Ovary (tissue), 3 donors: ENCODE data around the gene NDNF.

Experiments
- POLR2A ChIP-seq: fragments of 450-650 bp; IDR thresholded peaks from one replicate; pipeline ENCODE4 v1.6.1; 2017; ENCODE audit warnings: antibody characterized with exemption, mild to moderate bottlenecking, moderate library complexity
- TF ChIP-seq, protein P1 (sequence below), 3 donors: fragments of 450-650 bp in 2 of 3; fragments of 200-600 bp in 1 of 3; IDR thresholded peaks; one replicate each; pipeline versions ENCODE4 v1.5.1 to v1.8.0; 2016 to 2022; ENCODE audit warnings: antibody characterized with exemption in 3 of 3, mild to moderate bottlenecking in 1 of 3
- donor health status: DM: no; HTN: no; CAD: no.

GRCh38 chr4:121073672-121074381 is 1.5 kb upstream of the NDNF start:
- TF ChIP-seq POLR2A: no peak
- TF ChIP-seq, protein P1, sequence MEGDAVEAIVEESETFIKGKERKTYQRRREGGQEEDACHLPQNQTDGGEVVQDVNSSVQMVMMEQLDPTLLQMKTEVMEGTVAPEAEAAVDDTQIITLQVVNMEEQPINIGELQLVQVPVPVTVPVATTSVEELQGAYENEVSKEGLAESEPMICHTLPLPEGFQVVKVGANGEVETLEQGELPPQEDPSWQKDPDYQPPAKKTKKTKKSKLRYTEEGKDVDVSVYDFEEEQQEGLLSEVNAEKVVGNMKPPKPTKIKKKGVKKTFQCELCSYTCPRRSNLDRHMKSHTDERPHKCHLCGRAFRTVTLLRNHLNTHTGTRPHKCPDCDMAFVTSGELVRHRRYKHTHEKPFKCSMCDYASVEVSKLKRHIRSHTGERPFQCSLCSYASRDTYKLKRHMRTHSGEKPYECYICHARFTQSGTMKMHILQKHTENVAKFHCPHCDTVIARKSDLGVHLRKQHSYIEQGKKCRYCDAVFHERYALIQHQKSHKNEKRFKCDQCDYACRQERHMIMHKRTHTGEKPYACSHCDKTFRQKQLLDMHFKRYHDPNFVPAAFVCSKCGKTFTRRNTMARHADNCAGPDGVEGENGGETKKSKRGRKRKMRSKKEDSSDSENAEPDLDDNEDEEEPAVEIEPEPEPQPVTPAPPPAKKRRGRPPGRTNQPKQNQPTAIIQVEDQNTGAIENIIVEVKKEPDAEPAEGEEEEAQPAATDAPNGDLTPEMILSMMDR (IDR thresholded peaks at IDR 0.05): no peak
